Measurements from ENCODE around the gene MRPS17.

Gene MRPS17

DNA sequence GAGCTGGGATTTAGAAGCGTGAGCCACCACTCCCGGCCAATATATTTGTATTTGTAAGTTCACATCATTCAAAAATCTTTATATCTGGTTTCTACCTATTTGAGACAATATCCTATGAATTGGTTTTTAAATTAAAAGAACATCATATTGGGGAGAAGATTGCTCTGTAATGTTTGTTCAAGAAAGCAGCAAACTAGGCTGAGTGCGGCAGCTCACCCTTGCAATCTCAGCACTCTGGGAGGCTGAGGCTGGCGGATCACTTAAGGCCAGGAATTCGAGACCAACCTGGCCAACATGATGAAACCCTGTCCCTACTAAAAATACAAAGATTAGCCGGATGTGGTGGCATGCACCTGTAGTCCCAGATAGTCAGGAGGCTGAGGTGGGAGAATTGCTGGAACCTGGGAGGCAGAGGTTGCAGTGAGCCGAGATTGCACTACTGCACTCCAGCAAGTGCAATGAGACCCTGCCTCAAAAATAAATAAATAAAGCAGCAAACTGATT, 22.1 kb downstream of the MRPS17 start:
- no peak for DNase-seq

DNA sequence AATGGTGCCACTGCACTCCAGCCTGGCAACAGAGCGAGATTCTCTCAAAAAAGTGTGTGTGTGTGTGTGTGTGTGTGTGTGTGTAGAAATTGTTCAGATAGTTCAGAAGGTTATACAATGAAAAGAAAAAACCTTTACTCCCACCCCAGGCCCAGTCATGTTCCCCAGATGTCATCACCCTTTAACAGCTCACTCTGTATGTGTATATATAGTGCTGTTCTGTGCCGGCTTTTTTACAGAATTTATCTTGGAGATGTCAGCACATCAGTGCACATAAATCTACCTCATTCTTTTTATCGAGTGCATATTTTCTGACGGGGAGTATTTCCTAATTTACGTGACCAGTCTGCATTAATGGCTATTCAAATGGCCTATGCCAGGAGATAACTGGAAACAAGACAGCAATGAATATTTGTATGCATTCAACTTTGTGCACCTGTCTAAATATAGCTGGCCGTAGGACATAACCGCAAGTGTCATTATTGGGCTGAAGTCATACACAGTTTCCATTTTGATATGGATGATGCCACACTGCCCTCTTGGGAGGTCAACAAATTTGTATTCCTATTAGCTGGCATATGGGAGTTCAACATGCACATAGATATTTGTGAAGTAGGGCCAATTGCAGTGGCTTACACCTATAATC, 24.4 kb downstream of the MRPS17 start:
- no peak for DNase-seq

DNA sequence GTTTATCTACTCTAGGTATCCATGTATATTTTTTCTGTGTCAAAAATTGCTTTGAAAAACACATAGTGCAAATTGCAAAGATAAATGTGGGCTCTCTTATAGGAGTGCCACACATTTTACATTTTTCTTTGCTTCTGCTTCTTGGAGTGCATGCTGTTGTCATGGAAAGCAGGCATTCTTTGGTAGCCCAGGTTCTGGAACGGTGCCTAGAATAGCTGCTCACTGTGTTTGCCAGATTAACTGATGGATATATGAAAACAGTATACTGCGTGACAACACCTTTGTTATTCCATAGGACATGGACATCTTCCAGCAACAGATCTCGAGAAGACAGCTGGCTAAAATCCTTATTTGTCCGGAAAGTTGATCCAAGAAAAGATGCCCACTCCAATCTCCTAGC, 26.2 kb downstream of the MRPS17 start:
- peak; percentile 41 for DNase-seq

DNA sequence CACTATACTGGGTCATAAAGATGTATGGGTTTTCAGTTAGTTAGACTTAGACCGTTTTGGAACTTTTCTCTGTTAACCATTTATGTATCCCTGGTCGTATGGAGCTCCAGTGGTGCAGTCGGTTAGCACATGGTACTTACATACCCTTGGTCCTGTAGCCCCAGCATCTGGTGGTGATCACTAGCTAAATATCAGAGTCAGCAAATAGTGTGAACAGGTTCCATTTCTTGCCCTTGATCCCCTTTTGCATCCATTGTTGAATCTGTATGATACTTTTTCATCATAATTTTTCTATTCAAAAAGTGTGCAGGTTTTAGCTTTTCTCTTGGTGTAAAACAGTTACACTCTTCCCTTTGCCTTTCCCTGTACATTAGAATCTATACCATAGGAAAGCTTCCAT, 28.6 kb downstream of the MRPS17 start:
- no peak for DNase-seq

DNA sequence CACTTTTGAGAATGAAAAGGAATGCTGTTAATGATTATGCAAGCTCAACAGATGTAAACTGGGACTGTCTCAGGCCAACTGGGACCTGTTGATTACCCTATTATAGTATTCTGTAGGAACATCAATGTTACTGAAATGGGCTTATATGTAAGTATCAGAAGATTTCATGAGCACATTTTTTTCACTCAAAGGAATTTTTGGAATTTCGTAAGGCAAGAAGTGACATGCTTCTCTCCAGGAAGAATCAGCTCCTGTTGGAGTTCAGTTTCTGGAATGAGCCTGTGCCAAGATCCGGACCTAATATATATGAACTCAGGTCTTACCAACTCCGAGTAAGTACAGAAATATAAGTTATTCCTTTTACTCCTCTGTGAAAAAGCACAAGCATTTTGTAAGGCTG, 31.9 kb downstream of the MRPS17 start:
- no peak for DNase-seq

DNA sequence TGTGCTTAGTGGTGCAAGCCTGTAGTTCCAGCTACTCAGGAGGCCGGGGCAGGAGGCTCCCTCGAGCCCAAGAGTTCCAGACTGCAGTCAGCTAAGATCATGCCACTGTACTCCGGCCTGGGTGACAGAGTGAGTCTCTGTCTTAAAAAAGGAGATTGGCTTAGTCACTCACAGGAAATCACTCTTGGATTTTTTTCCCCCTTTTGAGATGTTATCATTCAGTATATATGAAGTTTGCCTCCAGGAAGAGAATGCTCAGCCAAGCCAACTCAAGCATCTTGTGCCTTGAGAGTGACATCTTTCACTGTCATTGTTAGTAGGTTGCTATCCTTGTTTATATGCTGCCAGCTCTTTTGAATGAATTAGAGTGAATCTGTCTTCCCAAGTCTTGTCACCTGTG, 40.7 kb downstream of the MRPS17 start:
- no peak for DNase-seq

DNA sequence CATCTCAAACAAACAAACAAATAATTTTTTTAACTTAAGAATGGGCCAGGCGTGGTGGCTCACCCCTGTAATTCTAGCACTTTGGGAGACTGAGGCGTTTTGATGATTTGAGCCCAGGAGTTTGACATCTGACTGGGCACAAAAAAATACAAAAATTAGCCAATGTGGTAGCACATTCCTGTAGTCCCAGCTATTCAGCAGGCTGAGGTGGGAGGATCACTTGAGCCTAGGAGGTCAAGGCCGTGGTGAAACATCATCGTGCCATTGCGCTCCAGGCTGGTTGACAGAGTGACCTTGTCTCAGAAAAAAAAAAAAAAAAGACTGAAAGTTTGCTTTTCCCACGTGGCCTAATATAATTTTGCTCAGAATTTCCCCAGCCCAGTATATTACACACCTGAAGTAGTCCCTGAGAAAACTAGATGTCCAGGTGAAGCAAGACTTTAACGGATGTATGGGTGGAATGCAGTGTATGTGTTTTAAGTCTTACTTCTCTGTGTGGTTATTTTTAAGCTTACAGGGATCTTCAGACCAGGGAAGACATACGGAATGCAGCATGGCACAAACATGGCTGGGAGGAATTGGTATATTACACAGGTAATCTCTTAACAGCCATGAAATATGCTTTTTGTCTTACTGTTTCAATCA, 45.3 kb downstream of the MRPS17 start:
- DNase-seq, result no peak

DNA sequence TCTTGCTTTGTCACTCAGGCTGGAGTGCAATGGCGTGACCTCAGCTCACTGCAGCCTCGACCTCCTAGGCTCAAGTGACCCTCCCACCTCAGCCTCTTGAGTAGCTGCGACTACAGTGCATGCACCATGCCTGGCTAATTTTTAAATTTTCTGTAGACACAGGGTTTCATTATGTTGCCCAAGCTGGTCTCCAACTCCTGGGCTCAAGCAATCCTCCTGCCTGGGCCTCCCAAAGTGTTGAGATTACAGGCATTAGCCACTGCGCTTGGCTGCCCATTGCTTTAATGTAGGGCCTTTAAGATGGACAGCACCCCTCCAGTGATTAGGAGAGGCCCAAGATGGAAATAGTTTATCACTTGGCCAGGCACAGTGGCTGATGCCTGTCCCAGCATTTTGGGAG, 52.1 kb downstream of the MRPS17 start:
- no peak for DNase-seq

Data from NCI-H1694 treated with DMSO at 0.1 percent for 48 hours (cell line).